Coronary artery (tissue), 2 donors: ENCODE data around the gene DDX3X.
"Not testable (repeated sequence)": the region's sequence is repeated elsewhere in the genome, so short reads cannot be mapped to it uniquely, and the experiment has no call there.

Source experiments
- DNase-seq: peaks from one replicate; pipeline ENCODE4 v3.0.0-alpha.2; 2017; ENCODE audit warnings: low spot score
- H3K27ac ChIP-seq, 2 donors: fragments of 200-600 bp; sonication (generic); one replicate each; pipeline ENCODE4 v1.5.1; 2016 to 2019
- H3K4me3 ChIP-seq: fragments of 200-600 bp; sonication (generic); 2 replicates; pipeline ENCODE4 v1.5.1; 2016; ENCODE audit warnings: mild to moderate bottlenecking, moderate library complexity
- CTCF ChIP-seq: fragments of 200-600 bp; sonication (generic); IDR thresholded peaks from one replicate; pipeline ENCODE4 v1.5.1; 2019; ENCODE audit warnings: antibody characterized with exemption

The DDX3X gene

GRCh38 chrX:41353985-41354384 is 20.0 kb downstream of the DDX3X start:
- no peak overlapping the region for H3K27ac ChIP-seq
- H3K4me3 ChIP-seq, result no peak overlapping the region
- no peak for TF ChIP-seq CTCF
- no peak for DNase-seq

GRCh38 chrX:41369152-41369551 is 35.2 kb downstream of the DDX3X start:
- Histone ChIP-seq H3K4me3 (no peak overlapping the region), H3K27ac (no peak overlapping the region)
- DNase-seq, result no peak
- no peak for TF ChIP-seq CTCF

GRCh38 chrX:41371575-41371974 is 37.6 kb downstream of the DDX3X start:
- H3K4me3 ChIP-seq, H3K27ac ChIP-seq, DNase-seq: not testable (repeated sequence)

- DNase-seq, result no peak
- TF ChIP-seq CTCF, result no peak
- Histone ChIP-seq H3K27ac (no peak overlapping the region), H3K4me3 (no peak overlapping the region)
Observed at GRCh38 chrX:41373989-41374606, 40.1 kb downstream of the DDX3X start.

GRCh38 chrX:41377624-41378023 is 43.7 kb downstream of the DDX3X start:
- Histone ChIP-seq H3K4me3 (no peak overlapping the region), H3K27ac (no peak overlapping the region)
- DNase-seq, result no peak
- no peak for TF ChIP-seq CTCF

GRCh38 chrX:41381685-41382084 is 47.7 kb downstream of the DDX3X start:
- H3K27ac ChIP-seq, result no peak overlapping the region
- TF ChIP-seq CTCF, result no peak
- no peak overlapping the region for H3K4me3 ChIP-seq
- no peak for DNase-seq

- no peak for TF ChIP-seq CTCF
- DNase-seq, result no peak
- no peak overlapping the region for H3K4me3 ChIP-seq
- peak overlapping the region in 1 of 2 donors; percentile 15 for H3K27ac ChIP-seq
Observed at GRCh38 chrX:41382714-41383645, 49.0 kb downstream of the DDX3X start.
